A549 (cell line): ENCODE results near the gene SMARCAL1. TPM values are rescaled to one million over a fixed set of nuclear protein-coding genes. Genes with fewer than 3 reads are reported as not detected.
A peak's percentile ranks its signal among the peaks of the same experiment; 100 is the strongest.

ENCODE experiments used
- ATAC-seq, 2 experiments: fragments of 200-7000 bp in 1 of 2; fragments of >200 bp in 1 of 2; cut with Nextera tagmentation in 1 of 2; cut with Tn5 transposase in 1 of 2; 3 replicates each; pipeline versions ENCODE4 v1.8.0 to v1.9.1; 2018 to 2020; ENCODE audit warnings: mild to moderate bottlenecking in 1 of 2, moderate library complexity in 1 of 2
- CTCF ChIA-PET: fragments of 300-600 bp; sonication (Branson Sonifier 250); formaldehyde crosslinking; extraction: SDS; loops from one replicate; lab custom pipeline; 2021; ENCODE audit warnings: antibody characterized with exemption, inconsistent platforms; lab: Yijun Ruan, JAX
- POLR2A ChIA-PET: fragments of 350-600 bp; formaldehyde crosslinking; extraction: SDS; loops from one replicate; lab custom pipeline; 2021; ENCODE audit warnings: antibody characterized with exemption, inconsistent platforms; lab: Yijun Ruan, JAX
- DNase-seq, 2 experiments: peaks; one replicate each; pipeline versions ENCODE4 v3.0.0 to v3.0.0-alpha.2; 2011 to 2016; ENCODE audit warnings: low read depth in 1 of 2, low spot score in 1 of 2
- FAIRE-seq: peaks from 2 replicates; lab custom pipeline; 2011; peaks lifted over from hg19 to GRCh38; lab: Jason Lieb, UNC
- H3K27ac ChIP-seq, 2 experiments: fragments of >200 bp; sonication (Bioruptor Twin); formaldehyde crosslinking; 3 replicates each; pipeline ENCODE4 v1.5.1; 2016 to 2017
- H3K4me1 ChIP-seq: fragments of >200 bp; sonication (Bioruptor Twin); formaldehyde crosslinking; 3 replicates; pipeline ENCODE4 v1.6.1; 2016
- H3K4me2 ChIP-seq: fragments of >200 bp; sonication (Bioruptor Twin); formaldehyde crosslinking; 3 replicates; pipeline ENCODE4 v1.6.1; 2016
- H3K4me3 ChIP-seq: fragments of >200 bp; sonication (Bioruptor Twin); formaldehyde crosslinking; 3 replicates; pipeline ENCODE4 v1.5.1; 2016
- H3K9me3 ChIP-seq: fragments of >200 bp; sonication (Bioruptor Twin); formaldehyde crosslinking; 3 replicates; pipeline ENCODE4 v1.6.1; 2016
- ATOH8 ChIP-seq: fragments of 250-450 bp; sonication (Bioruptor Pico); IDR thresholded peaks from 2 replicates; pipeline ENCODE4 v1.5.0; 2020; ENCODE audit warnings: low read depth, mild to moderate bottlenecking, moderate library complexity
- CBX2 ChIP-seq: fragments of 200-600 bp; sonication (generic); IDR thresholded peaks from 2 replicates; pipeline ENCODE4 v1.6.1; 2016; ENCODE audit warnings: low read depth, mild to moderate bottlenecking, borderline replicate concordance
- CEBPB ChIP-seq, 2 experiments: fragments of >200 bp in 1 of 2; sonication (Bioruptor Twin) in 1 of 2; formaldehyde crosslinking in 1 of 2; IDR thresholded peaks; 2 replicates each; pipeline ENCODE4 v1.6.1; 2012 to 2016
- E2F6 ChIP-seq: IDR thresholded peaks from 2 replicates; pipeline ENCODE4 v1.6.1; 2012; ENCODE audit warnings: low read depth, borderline replicate concordance
- EHMT2 ChIP-seq: fragments of 200-600 bp; sonication (generic); IDR thresholded peaks from 2 replicates; pipeline ENCODE4 v1.6.1; 2016; ENCODE audit warnings: antibody characterized with exemption, low read depth, mild to moderate bottlenecking, moderate library complexity
- ELK1 ChIP-seq: fragments of 150-350 bp; IDR thresholded peaks from 2 replicates; pipeline ENCODE4 v1.6.1; 2014; ENCODE audit warnings: low read depth, mild to moderate bottlenecking, low read length
- ESRRA ChIP-seq: fragments of 150-350 bp; IDR thresholded peaks from 2 replicates; pipeline ENCODE4 v1.6.1; 2014; ENCODE audit warnings: mild to moderate bottlenecking, low read length, borderline replicate concordance
- FOSB ChIP-seq: fragments of 250-450 bp; sonication (Bioruptor Pico); IDR thresholded peaks from 2 replicates; pipeline ENCODE4 v1.5.0; 2020; ENCODE audit warnings: mild to moderate bottlenecking, moderate library complexity
- FOXS1 ChIP-seq: fragments of 250-450 bp; sonication (Bioruptor Pico); IDR thresholded peaks from 2 replicates; pipeline ENCODE4 v1.5.0; 2020; ENCODE audit warnings: mild to moderate bottlenecking, moderate library complexity
- GATA3 ChIP-seq: IDR thresholded peaks from 2 replicates; pipeline ENCODE4 v1.6.1; 2012; ENCODE audit warnings: borderline replicate concordance
- HEYL ChIP-seq: fragments of 250-450 bp; sonication (Bioruptor Pico); IDR thresholded peaks from 2 replicates; pipeline ENCODE4 v1.8.0; 2021; ENCODE audit warnings: mild to moderate bottlenecking, moderate library complexity
- HMGXB4 ChIP-seq: fragments of 250-450 bp; sonication (Bioruptor Pico); IDR thresholded peaks from 2 replicates; pipeline ENCODE4 v1.5.0; 2021; ENCODE audit warnings: mild to moderate bottlenecking, moderate library complexity, borderline replicate concordance
- HOXB13 ChIP-seq: fragments of 250-450 bp; sonication (Bioruptor Pico); IDR thresholded peaks from 2 replicates; pipeline ENCODE4 v1.5.0; 2020; ENCODE audit warnings: low read depth, mild to moderate bottlenecking, moderate library complexity
- JUNB ChIP-seq: fragments of >200 bp; sonication (Bioruptor Twin); formaldehyde crosslinking; IDR thresholded peaks from 2 replicates; pipeline ENCODE4 v1.6.1; 2016
- KDM5A ChIP-seq: fragments of 200-600 bp; sonication (generic); IDR thresholded peaks from 2 replicates; pipeline ENCODE4 v1.6.1; 2016; ENCODE audit warnings: antibody characterized with exemption, mild to moderate bottlenecking
- MAX ChIP-seq: IDR thresholded peaks from 2 replicates; pipeline ENCODE4 v1.6.1; 2012
- MAZ ChIP-seq: fragments of 150-350 bp; IDR thresholded peaks from 2 replicates; pipeline ENCODE4 v1.6.1; 2014; ENCODE audit warnings: antibody characterized with exemption, low read depth, low read length, borderline replicate concordance
- MYC ChIP-seq: IDR thresholded peaks from 2 replicates; pipeline ENCODE4 v1.6.1; 2012; ENCODE audit warnings: mild to moderate bottlenecking, inconsistent platforms, low read length, improper control_type of control experiment, borderline replicate concordance
- NFE2L2 ChIP-seq: fragments of 150-350 bp; conservative IDR thresholded peaks from 2 replicates; pipeline ENCODE4 v1.6.1; 2014; ENCODE audit warnings: low read length
- NPAS2 ChIP-seq: fragments of 250-450 bp; sonication (Bioruptor Pico); IDR thresholded peaks from 2 replicates; pipeline ENCODE4 v1.8.0; 2022; ENCODE audit warnings: mild to moderate bottlenecking, moderate library complexity, borderline replicate concordance
- NR3C1 ChIP-seq: fragments of >200 bp; sonication (Bioruptor Twin); formaldehyde crosslinking; IDR thresholded peaks from 3 replicates; pipeline ENCODE4 v1.6.1; 2017
- PBX3 ChIP-seq: IDR thresholded peaks from 2 replicates; pipeline ENCODE4 v1.6.1; 2012
- POLR2A ChIP-seq: IDR thresholded peaks from 2 replicates; pipeline ENCODE4 v1.6.1; 2012; ENCODE audit warnings: mild to moderate bottlenecking, low read length
- POLR2AphosphoS2 ChIP-seq: conservative IDR thresholded peaks from 2 replicates; pipeline ENCODE4 v1.6.1; 2012; ENCODE audit warnings: low read length, improper control_type of control experiment, inconsistent platforms
- RAD21 ChIP-seq, 2 experiments: fragments of >200 bp in 1 of 2; sonication (Bioruptor Twin) in 1 of 2; formaldehyde crosslinking in 1 of 2; IDR thresholded peaks in 1 of 2; conservative IDR thresholded peaks in 1 of 2; 2 replicates in 1 of 2; 3 replicates in 1 of 2; pipeline ENCODE4 v1.6.1; 2012 to 2018; ENCODE audit warnings: inconsistent platforms in 1 of 2
- RARB ChIP-seq: fragments of 250-450 bp; sonication (Bioruptor Pico); IDR thresholded peaks from 2 replicates; pipeline ENCODE4 v1.8.0; 2021; ENCODE audit warnings: mild to moderate bottlenecking, moderate library complexity
- RCOR1 ChIP-seq: fragments of 150-350 bp; IDR thresholded peaks from 2 replicates; pipeline ENCODE4 v1.6.1; 2014; ENCODE audit warnings: antibody characterized with exemption, low read length, low read depth
- RFX5 ChIP-seq: fragments of 450-650 bp; IDR thresholded peaks from 2 replicates; pipeline ENCODE4 v1.7.1; 2014; ENCODE audit warnings: antibody characterized with exemption, mild to moderate bottlenecking, moderate library complexity
- TFCP2L1 ChIP-seq: fragments of 250-450 bp; sonication (Bioruptor Pico); IDR thresholded peaks from 2 replicates; pipeline ENCODE4 v1.5.0; 2021; ENCODE audit warnings: mild to moderate bottlenecking
- TP53 ChIP-seq: fragments of 250-450 bp; sonication (Bioruptor Pico); IDR thresholded peaks from 2 replicates; pipeline ENCODE4 v1.5.0; 2021; ENCODE audit warnings: mild to moderate bottlenecking, moderate library complexity
- ZC3H11A ChIP-seq: fragments of 450-650 bp; IDR thresholded peaks from 2 replicates; pipeline ENCODE4 v1.6.1; 2014; ENCODE audit warnings: antibody characterized with exemption, mild to moderate bottlenecking
- ZFP36 ChIP-seq: fragments of 450-650 bp; IDR thresholded peaks from 2 replicates; pipeline ENCODE4 v1.6.1; 2014; ENCODE audit warnings: borderline replicate concordance; ENCODE audit not compliant: partially characterized antibody
- ZNF302 ChIP-seq: fragments of 250-450 bp; sonication (Bioruptor Pico); IDR thresholded peaks from 2 replicates; pipeline ENCODE4 v1.9.0; 2021; ENCODE audit warnings: inconsistent platforms, mild to moderate bottlenecking, moderate library complexity
- WGBS: methylation state at CpG from one replicate; pipeline ENCODE4 v1.1.6; 2017; ENCODE audit errors: missing lambda C conversion rate; 5-methylcytosine and 5-hydroxymethylcytosine counted together
- polyA minus RNA-seq: library from RNA; depleted of rRNA, polyadenylated mRNA; stranded (reverse); fragments of >200 nt; gene quantifications from 2 replicates; pipeline ENCODE4 v1.2.3, GENCODE V29; 2011; rRNA and poly(A)+ RNA removed
- polyA plus RNA-seq, 4 experiments: library from polyadenylated mRNA; depleted of rRNA in 3 of 4; stranded (reverse); fragments of >200 nt; fragmentation: RNase III in 1 of 4; extraction: RNeasy Plus Mini Kit Qiagen cat#74134 plus additional on column Dnase treatment in 1 of 4; gene quantifications; 2 replicates in 3 of 4; 3 replicates in 1 of 4; pipeline ENCODE4 v1.2.3, GENCODE V29; 2011 to 2017

SMARCAL1 gene
- polyA plus RNA-seq (2011; rRNA removed) (28.7 and 32.2 TPM in 2 replicates), polyA plus RNA-seq (2017; fragmentation: RNase III; extraction: RNeasy Plus Mini Kit Qiagen cat#74134 plus additional on column Dnase treatment) (15.3 to 18.4 TPM (median 16.8 TPM) in 3 replicates), polyA minus RNA-seq (45.0 and 49.2 TPM in 2 replicates)
- 21.0 and 24.1 TPM in 2 replicates for polyA plus RNA-seq (2012; cell fraction: cytosol; rRNA removed)
- 20.9 and 21.5 TPM in 2 replicates for polyA plus RNA-seq (2012; cell fraction: nucleus; rRNA removed)

GRCh38 chr2:216412022-216412999, at the start of gene SMARCAL1:
TSS of gene SMARCAL1 (plus strand) at chr2:216412484. CDS start at chr2:216414705, 2,221 bp downstream.
- Histone ChIP-seq H3K9me3 (no peaks in the 10 kb centered on the region), H3K4me1 (peaks cover 9% of the 10 kb centered on the region; the same call in 2 of the 3 replicates), H3K4me3 (peak within 1 kb of the TSS; percentile 64), H3K4me2 (peak within 1 kb of the TSS; percentile 87), H3K27ac (peak within 1 kb of the TSS; percentile 97 to 98)
- POLR2A ChIA-PET: interaction anchor here (0.8 to 1.4 kb wide), 5 partner anchors 23 to 125 kb away, joined by 3 to 15 read pairs (median 6); partner anchors contain the start of genes MARCHF4 and RPL37A
- CTCF ChIA-PET: interaction anchor here (0.8 to 1.0 kb wide), 2 partner anchors 8 to 9 kb away, joined by 4 to 5 read pairs; no protein-coding TSS in a partner anchor
- FAIRE-seq: no peak
- peak; percentile 96 for ATAC-seq
- peak; percentile 86 to 98 for DNase-seq
- 1% methylated on average over 43 of the region's 56 CpGs for WGBS
- no peak for TF ChIP-seq ESRRA
- TF ChIP-seq FOXS1 (CRISPR knock-in tag): no peak
- TF ChIP-seq MYC: 0 out of 2 replicates have a peak, but pooled peaks have one; percentile 16
- no peak for TF ChIP-seq ZFP36
- TF ChIP-seq ELK1: no peak
- TF ChIP-seq MAX: peak; percentile 48
- no peak for TF ChIP-seq CEBPB (IDR thresholded peaks at IDR 0.05)
- TF ChIP-seq ZC3H11A: no peak
- no peak for TF ChIP-seq RCOR1
- TF ChIP-seq RARB (CRISPR knock-in tag): no peak
- TF ChIP-seq GATA3: peak; percentile 41; the same call in 1 of the 2 replicates
- no peak for TF ChIP-seq POLR2AphosphoS2
- no peak for TF ChIP-seq HMGXB4
- TF ChIP-seq ATOH8 (CRISPR knock-in tag): no peak
- no peak for TF ChIP-seq EHMT2
- TF ChIP-seq NPAS2 (CRISPR knock-in tag): no peak
- peak; percentile 52 for TF ChIP-seq POLR2A
- TF ChIP-seq FOSB: no peak
- no peak for TF ChIP-seq HEYL (CRISPR knock-in tag)
- 0 out of 2 replicates have a peak, but pooled peaks have one; percentile 37 for TF ChIP-seq RFX5
- 0 out of 2 replicates have a peak, but pooled peaks have one; percentile 11 for TF ChIP-seq PBX3
- no peak for TF ChIP-seq KDM5A
- TF ChIP-seq TP53 (CRISPR knock-in tag): no peak
- no peak for TF ChIP-seq HOXB13
- TF ChIP-seq RAD21 (conservative IDR thresholded peaks at IDR 0.05 in 1 of 2, IDR thresholded peaks at IDR 0.05 in 1 of 2): no peak
- no peak for TF ChIP-seq CBX2
- no peak for TF ChIP-seq ZNF302 (CRISPR knock-in tag)
- TF ChIP-seq NR3C1: no peak
- TF ChIP-seq TFCP2L1 (CRISPR knock-in tag): no peak
- no peak; the same call in 1 of the 2 replicates for TF ChIP-seq MAZ
- peak; percentile 25; the same call in 1 of the 2 replicates for TF ChIP-seq E2F6
- no peak for TF ChIP-seq JUNB
- no peak for TF ChIP-seq NFE2L2
